K562 (cell line): ENCODE results near the gene SCMH1. TPM values are rescaled to one million over a fixed set of nuclear protein-coding genes. Genes with fewer than 3 reads are reported as not detected.

Experiments used
- ATAC-seq: fragments of 200-7000 bp; cut with Tn5 transposase; 3 replicates; pipeline ENCODE4 v1.9.1; 2020; ENCODE audit warnings: moderate library complexity
- BruUV-seq: library from RNA; stranded (reverse); fragments of 400-500 nt; replicated peaks from 2 replicates; lab custom pipeline; 2021; lab: Mats Ljungman, UMichigan
- CTCF ChIA-PET: fragments of 300-600 bp; formaldehyde crosslinking; extraction: SDS; loops from one replicate; lab custom pipeline; 2021; ENCODE audit warnings: low intra/inter-chr PET ratio; lab: Yijun Ruan, JAX
- POLR2A ChIA-PET: fragments of 300-600, 350-650 bp; sonication (Branson Sonifier 250); formaldehyde crosslinking; extraction: SDS; loops from one replicate; lab custom pipeline; 2021; ENCODE audit warnings: antibody characterized with exemption, inconsistent platforms; lab: Yijun Ruan, JAX
- DNase-seq, 4 experiments: peaks; one replicate each; pipeline versions ENCODE4 v3.0.0 to v3.0.0-alpha.2; 2011 to 2018; ENCODE audit warnings: low spot score in 3 of 4, mixed read lengths in 3 of 4; ENCODE audit errors: extremely low read depth in 1 of 4
- FAIRE-seq: peaks from 2 replicates; lab custom pipeline; 2011; peaks lifted over from hg19 to GRCh38; lab: Jason Lieb, UNC
- H2AFZ ChIP-seq: 2 replicates; pipeline ENCODE4 v1.6.0; 2011; ENCODE audit warnings: low read depth, low read length, control low read depth, inconsistent platforms
- H3K27ac ChIP-seq: fragments of 200-600 bp; 3 replicates; pipeline ENCODE4 v1.8.0; 2011; ENCODE audit warnings: low read depth, mild to moderate bottlenecking, control low read depth, inconsistent platforms, low read length, moderate library complexity, mixed read lengths; ENCODE audit errors: extremely low read depth
- H3K27me3 ChIP-seq, 2 experiments: fragments of 300-600 bp in 1 of 2; 2 replicates in 1 of 2; 3 replicates in 1 of 2; pipeline versions ENCODE4 v1.6.0 to v1.8.0; 2011; ENCODE audit warnings: inconsistent platforms in 2 of 2, low read length in 2 of 2, mild to moderate bottlenecking in 1 of 2, mixed read lengths in 1 of 2, moderate library complexity in 1 of 2; ENCODE audit not compliant: control insufficient read depth in 2 of 2, insufficient read depth in 2 of 2
- H3K36me3 ChIP-seq: fragments of 300-600 bp; 3 replicates; pipeline ENCODE4 v1.8.0; 2011; ENCODE audit warnings: mild to moderate bottlenecking, low read length, inconsistent platforms; ENCODE audit not compliant: control insufficient read depth, insufficient read depth
- H3K4me1 ChIP-seq, 2 experiments: fragments of 200-600 bp in 1 of 2; replicated peaks in 1 of 2; 2 replicates in 1 of 2; 3 replicates in 1 of 2; pipeline versions ENCODE4 v1.5.1 to v1.8.0; 2011; ENCODE audit warnings: inconsistent platforms in 2 of 2, low read length in 2 of 2, mild to moderate bottlenecking in 1 of 2, mixed read lengths in 1 of 2, moderate library complexity in 1 of 2; ENCODE audit not compliant: control insufficient read depth in 2 of 2, insufficient read depth in 2 of 2
- H3K4me2 ChIP-seq: 2 replicates; pipeline ENCODE4 v1.6.1; 2011; ENCODE audit warnings: low read length, control low read depth, inconsistent platforms, mixed read lengths; ENCODE audit not compliant: insufficient read depth
- H3K4me3 ChIP-seq: fragments of 200-600 bp; sonication (generic), shearing (Covaris generic); 2 replicates; pipeline ENCODE4 v1.5.1; 2016; ENCODE audit warnings: control low read depth, inconsistent platforms
- H3K79me2 ChIP-seq: fragments of 200-600 bp; 3 replicates; pipeline ENCODE4 v1.8.0; 2011; ENCODE audit warnings: low read length, inconsistent platforms; ENCODE audit not compliant: control insufficient read depth, insufficient read depth
- H3K9ac ChIP-seq, 2 experiments: 2 replicates each; pipeline versions ENCODE4 v1.6.0 to v1.6.1; 2011; ENCODE audit warnings: low read depth in 2 of 2, low read length in 2 of 2, control low read depth in 1 of 2, inconsistent platforms in 1 of 2, mild to moderate bottlenecking in 1 of 2, mixed read lengths in 1 of 2; ENCODE audit not compliant: insufficient read depth in 1 of 2
- H3K9me1 ChIP-seq: one replicate; pipeline ENCODE4 v1.6.0; 2011; ENCODE audit warnings: inconsistent platforms, mild to moderate bottlenecking, low read length, moderate library complexity; ENCODE audit not compliant: control insufficient read depth, insufficient read depth
- H3K9me3 ChIP-seq: replicated peaks from 2 replicates; pipeline ENCODE4 v1.5.1; 2011; ENCODE audit warnings: low read depth, low read length, inconsistent platforms; ENCODE audit not compliant: control insufficient read depth, insufficient read depth
- H4K20me1 ChIP-seq: replicated peaks from 2 replicates; pipeline ENCODE4 v1.6.1; 2011; ENCODE audit warnings: low read length, inconsistent platforms, mixed read lengths; ENCODE audit not compliant: control insufficient read depth, insufficient read depth
- CTCF ChIP-seq, 3 experiments: IDR thresholded peaks in 2 of 3; conservative IDR thresholded peaks in 1 of 3; 2 replicates each; pipeline ENCODE4 v1.5.1; 2011 to 2012; ENCODE audit warnings: low read length in 3 of 3, mild to moderate bottlenecking in 3 of 3, control low read depth in 2 of 3, improper control_type of control experiment in 1 of 3, inconsistent platforms in 1 of 3, low read depth in 1 of 3, mixed read lengths in 1 of 3, moderate library complexity in 1 of 3; ENCODE audit not compliant: insufficient read depth in 2 of 3
- POLR2G ChIP-seq: fragments of 200-400 bp; formaldehyde crosslinking; IDR thresholded peaks from 2 replicates; pipeline ENCODE4 v1.6.1; 2017; ENCODE audit warnings: low read depth, mild to moderate bottlenecking, antibody characterized with exemption, low read length, moderate library complexity
- REST ChIP-seq, 2 experiments: fragments of 450-650 bp; formaldehyde crosslinking in 1 of 2; IDR thresholded peaks; 2 replicates each; pipeline versions ENCODE4 v1.4.0 to v1.6.1; 2014 to 2020; ENCODE audit warnings: mild to moderate bottlenecking in 2 of 2, borderline replicate concordance in 1 of 2, low read depth in 1 of 2
- SP2 ChIP-seq: IDR thresholded peaks from 2 replicates; pipeline ENCODE4 v1.6.1; 2011; ENCODE audit warnings: mild to moderate bottlenecking, low read depth, low read length, moderate library complexity; ENCODE audit not compliant: poor library complexity, severe bottlenecking; ENCODE audit errors: extremely low read depth
- STAG1 ChIP-seq: sonication (generic); formaldehyde crosslinking; IDR thresholded peaks from 2 replicates; pipeline ENCODE4 v1.5.0; 2020; ENCODE audit warnings: missing genetic modification reagents, borderline replicate concordance
- ZNF3 ChIP-seq: fragments of 250-450 bp; sonication (Bioruptor Pico); IDR thresholded peaks from 2 replicates; pipeline ENCODE4 v1.5.0; 2021; ENCODE audit warnings: mild to moderate bottlenecking, moderate library complexity
- WGBS: fragments of 100-300 bp; shearing (Covaris generic); methylation state at CpG from one replicate; pipeline ENCODE4 v1.1.6; 2016; ENCODE audit warnings: low coverage, mixed read lengths; ENCODE audit not compliant: insufficient coverage; ENCODE audit errors: missing lambda C conversion rate; 5-methylcytosine and 5-hydroxymethylcytosine counted together
- in situ Hi-C: fragments of 300-500 bp; cut with MboI; formaldehyde crosslinking; loops from 4 replicates; pipeline ENCODE4 v1.15.0; 2018; ENCODE audit warnings: inconsistent platforms, mixed read lengths
- intact Hi-C: fragments of 100-400 bp; cut with micrococcal nuclease; formaldehyde crosslinking; loops from 2 replicates; pipeline ENCODE4 v1.14.2; 2022
- polyA plus RNA-seq, 8 experiments: library from polyadenylated mRNA; depleted of rRNA in 4 of 8; stranded (reverse) in 5 of 8; unstranded in 3 of 8; fragments of >200 nt; fragmentation: Nextera tagmentation in 2 of 8; fragmentation: Illumina TruSeq in 1 of 8; extraction: Ambion mirVana in 2 of 8; extraction: Trizol in 1 of 8; gene quantifications; 2 replicates each; pipeline versions ENCODE4 v1.2.1 to v1.2.3, GENCODE V29; 2011 to 2014; ENCODE audit warnings: inconsistent platforms in 1 of 8, missing spikeins in 1 of 8
- total RNA-seq, 7 experiments: library from RNA; depleted of rRNA in 6 of 7; stranded (reverse); fragments of >200 nt in 6 of 7; fragmentation: Illumina TruSeq in 2 of 7; extraction: Trizol in 2 of 7; gene quantifications; 2 replicates each; pipeline versions ENCODE4 v1.2.1 to v1.2.3, GENCODE V29; 2011 to 2021; ENCODE audit warnings: low replicate concordance in 1 of 7

SCMH1 gene
- total and polyA plus RNA-seq, 9 of the 15 experiments (the other 6 are each of a cell fraction or from before 2014, with no cell fraction given): 8.5 to 37.0 (median 26.8) TPM

GRCh38 chr1:41268154-41268770, 26.2 kb upstream of the SCMH1 start (continued):
- TF ChIP-seq CTCF (IDR thresholded peaks at IDR 0.05 in 2 of 3, conservative IDR thresholded peaks at IDR 0.05 in 1 of 3; ENCODE audit: insufficient read depth in 2 of 3, low read depth in 1 of 3, low read length in 3 of 3) (peak; percentile 95 to 99 (median 98)), SP2 (no peak)

GRCh38 chr1:41261926-41262618, 20.0 kb upstream of the SCMH1 start:
- ChIA-PET POLR2A (interaction anchor here (0.8 to 1.2 kb wide), 2 partner anchors 19 kb away, joined by 3 read pairs; no protein-coding TSS in a partner anchor), CTCF (interaction anchor here (0.7 kb wide), 1 partner anchor 171 kb away, joined by 4 read pairs; no protein-coding TSS in a partner anchor)
- no peak overlapping the region for H2AFZ ChIP-seq
- WGBS: 15% methylated on average over 3 of the region's 3 CpGs
- FAIRE-seq (no peak), ATAC-seq (no peak), DNase-seq (no peak)
- peaks cover 0 to 15% of the 10 kb centered on the region in 2 experiments; a peak in 2 of 5 replicates for H3K27me3 ChIP-seq
- in situ Hi-C loops: no loop called here
- no peaks in the 10 kb centered on the region for H3K9me3 ChIP-seq
- BruUV-seq: no TSS peak
- no peaks in the 10 kb centered on the region for H3K79me2 ChIP-seq
- H3K4me1 ChIP-seq: no peaks in the 10 kb centered on the region; a peak in 2 of 5 replicates
- H3K9me1 ChIP-seq: no peaks in the 10 kb centered on the region
- no peaks in the 10 kb centered on the region for H4K20me1 ChIP-seq
- no peak overlapping the region for H3K4me2 ChIP-seq
- H3K4me3 ChIP-seq: no peak overlapping the region
- no peak overlapping the region for H3K27ac ChIP-seq
- no peak overlapping the region for H3K9ac ChIP-seq
- intact Hi-C loops: no loop called here
- H3K36me3 ChIP-seq: no peaks in the 10 kb centered on the region
- TF ChIP-seq POLR2G (no peak), ZNF3 (no peak), REST (IDR thresholded peaks at IDR 0.05; ENCODE audit: borderline replicate concordance) (no peak), REST (CRISPR knock-in tag; IDR thresholded peaks at IDR 0.05; ENCODE audit: low read depth) (no peak), STAG1 (CRISPR knock-in tag) (no peak)
